Calu3 (cell line): ENCODE measurements around the gene SOX9. TPM values are rescaled to one million over a fixed set of nuclear protein-coding genes. Genes with fewer than 3 reads are reported as not detected.

ENCODE experiments used
- BruUV-seq: library from RNA; stranded (reverse); fragments of 400-500 nt; replicated peaks from 2 replicates; lab custom pipeline; 2021; lab: Mats Ljungman, UMichigan
- CTCF ChIA-PET: fragments of 300-600 bp; sonication (Branson Sonifier 250); formaldehyde crosslinking; loops from one replicate; lab custom pipeline; 2022; ENCODE audit warnings: antibody characterized with exemption; lab: Charles Lee
- DNase-seq: peaks from one replicate; pipeline ENCODE4 v3.0.0; 2022
- H3K27ac Mint-ChIP-seq: one replicate; pipeline ENCODE4 v1.8.0; 2022; ENCODE audit warnings: mixed read lengths; ENCODE audit not compliant: unreplicated experiment
- H3K27me3 Mint-ChIP-seq: one replicate; pipeline ENCODE4 v1.8.0; 2022; ENCODE audit warnings: mixed read lengths; ENCODE audit not compliant: unreplicated experiment
- H3K36me3 Mint-ChIP-seq: one replicate; pipeline ENCODE4 v1.8.0; 2022; ENCODE audit warnings: mild to moderate bottlenecking, moderate library complexity, mixed read lengths; ENCODE audit not compliant: insufficient read depth, unreplicated experiment
- H3K4me1 Mint-ChIP-seq: one replicate; pipeline ENCODE4 v1.8.0; 2022; ENCODE audit warnings: mild to moderate bottlenecking, low read depth, mixed read lengths; ENCODE audit not compliant: unreplicated experiment
- H3K4me3 Mint-ChIP-seq: one replicate; pipeline ENCODE4 v1.8.0; 2022; ENCODE audit warnings: mild to moderate bottlenecking, low read depth, moderate library complexity, mixed read lengths; ENCODE audit not compliant: unreplicated experiment
- H3K9me3 Mint-ChIP-seq: one replicate; pipeline ENCODE4 v1.8.0; 2022; ENCODE audit warnings: low read depth, mixed read lengths; ENCODE audit not compliant: unreplicated experiment
- CTCF ChIP-seq: fragments of 200-600 bp; IDR thresholded peaks from one replicate; pipeline ENCODE4 v1.8.0; 2022; ENCODE audit warnings: antibody characterized with exemption; ENCODE audit not compliant: unreplicated experiment
- intact Hi-C: fragments of 100-400 bp; cut with micrococcal nuclease; formaldehyde crosslinking; loops from one replicate; pipeline ENCODE4 v1.10.0; 2022; ENCODE audit not compliant: unreplicated experiment
- total RNA-seq: library from RNA; stranded (reverse); gene quantifications from 2 replicates; pipeline ENCODE4 v1.2.3, GENCODE V29; 2022

SOX9 gene
- total RNA-seq, 1 experiment from 2014 or later: 210 TPM

- peak; percentile 71 for DNase-seq
- no peak for TF ChIP-seq CTCF
- CTCF ChIA-PET: interaction anchor here (0.6 to 0.7 kb wide), 3 partner anchors 234 to 604 kb away, joined by 4 to 6 read pairs (median 5); no protein-coding TSS in a partner anchor
- BruUV-seq: no TSS peak
- Mint-ChIP-seq H3K36me3 (peaks cover 88% of the 10 kb centered on the region), H3K9me3 (no peaks in the 10 kb centered on the region), H3K4me1 (peaks cover 35% of the 10 kb centered on the region), H3K4me3 (peak overlapping the region; percentile 90), H3K27ac (peak overlapping the region; percentile 97), H3K27me3 (peaks cover 47% of the 10 kb centered on the region)
- intact Hi-C loops: no loop called here
Measured at GRCh38 chr17:72123530-72124437, 3.0 kb downstream of the SOX9 start.

GRCh38 chr17:72124438-72124775 is 3.6 kb downstream of the SOX9 start:
- DNase-seq: no peak
- Mint-ChIP-seq H3K27me3 (peaks cover 45% of the 10 kb centered on the region), H3K36me3 (peaks cover 84% of the 10 kb centered on the region), H3K4me1 (peaks cover 35% of the 10 kb centered on the region), H3K27ac (peak overlapping the region; percentile 97), H3K4me3 (peak overlapping the region; percentile 90), H3K9me3 (no peaks in the 10 kb centered on the region)
- intact Hi-C loops: no loop called here
- CTCF ChIA-PET: interaction anchor here (0.6 kb wide), 1 partner anchor 603 kb away, joined by 5 read pairs; no protein-coding TSS in a partner anchor
- BruUV-seq: TSS peak; percentile 38
- TF ChIP-seq CTCF: no peak

- H3K4me3 Mint-ChIP-seq: peak overlapping the region; percentile 90
- peaks cover 35% of the 10 kb centered on the region for H3K4me1 Mint-ChIP-seq
- H3K27me3 Mint-ChIP-seq: peaks cover 37% of the 10 kb centered on the region
- H3K36me3 Mint-ChIP-seq: peaks cover 76% of the 10 kb centered on the region
- CTCF ChIA-PET: no interaction called here
- intact Hi-C loops: loop anchor here (5.0 kb wide), 3 partner anchors 282 to 337 kb away; no protein-coding TSS in a partner anchor
- no peak for TF ChIP-seq CTCF
- H3K9me3 Mint-ChIP-seq: no peaks in the 10 kb centered on the region
- no peak for DNase-seq
- BruUV-seq: no TSS peak
- peak overlapping the region; percentile 97 for H3K27ac Mint-ChIP-seq
Measured at GRCh38 chr17:72125226-72125651, 4.4 kb downstream of the SOX9 start.

- peak overlapping the region; percentile 83 for H3K27ac Mint-ChIP-seq
- DNase-seq: no peak
- peaks cover 35% of the 10 kb centered on the region for H3K4me1 Mint-ChIP-seq
- intact Hi-C loops: loop anchor here (2.0 to 5.0 kb wide), 7 partner anchors 213 to 591 kb away; no protein-coding TSS in a partner anchor
- peaks cover 71% of the 10 kb centered on the region for H3K36me3 Mint-ChIP-seq
- no peak for TF ChIP-seq CTCF
- no TSS peak for BruUV-seq
- H3K9me3 Mint-ChIP-seq: no peaks in the 10 kb centered on the region
- peaks cover 32% of the 10 kb centered on the region for H3K27me3 Mint-ChIP-seq
- peak overlapping the region; percentile 90 for H3K4me3 Mint-ChIP-seq
- CTCF ChIA-PET: no interaction called here
Measured at GRCh38 chr17:72125742-72126141, 4.9 kb downstream of the SOX9 start.
